UCSD-AML1 (cell line): ENCODE results near the gene CD200R1L.

ENCODE experiments used
- DNase-seq: peaks from one replicate; lab custom pipeline; 2025; ENCODE audit not compliant: unreplicated experiment; lab: John Stamatoyannopoulos, UW

The CD200R1L gene

GRCh38 chr3:112793326-112794081 lies 53.2 kb downstream of the CD200R1L start:
- DNase-seq, result no peak

DNA sequence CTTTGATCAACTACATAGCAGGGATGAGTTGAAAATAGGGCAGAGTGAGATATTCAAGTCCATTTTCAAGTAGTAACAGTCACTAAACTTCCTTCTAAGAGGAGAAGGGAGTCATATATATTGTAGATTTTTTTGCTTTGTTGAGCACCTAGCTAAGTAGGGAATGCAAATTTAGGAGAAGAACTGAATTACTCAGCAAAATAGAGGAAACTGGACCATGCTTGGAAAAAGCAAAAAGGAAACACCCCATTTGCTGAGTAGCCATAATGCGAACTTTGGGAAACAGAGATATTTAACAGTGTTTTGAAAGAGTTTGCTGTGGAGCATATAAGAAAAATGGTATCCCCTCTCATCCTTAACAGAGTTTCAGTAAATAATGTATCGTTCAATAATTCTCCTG lies 54.9 kb downstream of the CD200R1L start:
- DNase-seq, result no peak

DNA sequence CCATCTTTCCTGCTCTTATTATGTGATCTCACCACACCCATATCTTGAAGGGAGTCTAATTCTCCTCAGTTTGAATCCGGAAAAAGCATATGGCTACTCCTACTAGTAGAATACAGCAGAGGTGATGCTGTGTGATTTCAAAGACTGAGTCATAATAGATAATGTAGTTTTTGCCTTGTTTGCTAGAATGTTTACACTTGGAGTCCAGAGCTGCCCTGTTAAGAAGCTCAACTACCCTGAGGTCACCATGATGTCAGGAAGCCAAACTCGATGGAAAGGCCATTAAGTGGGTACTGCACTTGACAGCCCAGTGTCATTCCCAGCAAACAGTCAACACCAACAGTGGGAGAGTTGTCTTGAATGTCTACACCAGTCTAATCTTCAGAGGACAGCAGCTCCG lies 56.9 kb downstream of the CD200R1L start:
- no peak for DNase-seq

DNA sequence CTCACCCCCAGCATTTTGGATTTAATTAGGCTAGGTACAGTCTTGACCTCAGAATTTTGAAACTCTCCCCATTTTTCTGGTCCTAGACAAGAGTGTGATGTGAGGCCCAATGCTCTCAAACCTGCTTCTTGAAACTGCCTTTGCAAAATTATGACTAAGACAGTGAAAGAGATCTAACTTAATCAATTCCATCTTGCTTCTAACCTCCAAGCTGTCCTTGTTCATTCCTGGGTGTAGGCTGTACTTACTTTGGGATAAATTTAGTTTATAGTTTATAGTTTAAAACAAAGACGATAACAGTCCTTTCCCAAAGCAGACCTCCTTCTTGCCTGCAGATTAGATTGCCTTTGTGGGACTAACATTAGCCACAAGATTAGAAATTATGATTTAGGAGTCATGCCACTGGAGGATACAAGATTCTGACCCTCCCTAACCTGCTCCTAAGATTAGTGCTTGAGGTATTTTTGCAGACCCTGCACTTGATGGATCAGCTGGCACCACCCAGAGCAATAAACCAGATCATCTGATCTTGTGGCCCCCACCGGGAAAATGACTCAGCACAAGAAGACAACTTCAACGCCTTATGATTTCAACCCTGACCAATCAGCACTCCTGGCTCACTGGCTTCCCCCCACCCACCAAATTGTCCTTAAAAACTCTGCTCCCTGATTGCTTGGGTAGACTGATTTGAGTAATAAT lies 59.6 kb downstream of the CD200R1L start:
- DNase-seq, result no peak

DNA sequence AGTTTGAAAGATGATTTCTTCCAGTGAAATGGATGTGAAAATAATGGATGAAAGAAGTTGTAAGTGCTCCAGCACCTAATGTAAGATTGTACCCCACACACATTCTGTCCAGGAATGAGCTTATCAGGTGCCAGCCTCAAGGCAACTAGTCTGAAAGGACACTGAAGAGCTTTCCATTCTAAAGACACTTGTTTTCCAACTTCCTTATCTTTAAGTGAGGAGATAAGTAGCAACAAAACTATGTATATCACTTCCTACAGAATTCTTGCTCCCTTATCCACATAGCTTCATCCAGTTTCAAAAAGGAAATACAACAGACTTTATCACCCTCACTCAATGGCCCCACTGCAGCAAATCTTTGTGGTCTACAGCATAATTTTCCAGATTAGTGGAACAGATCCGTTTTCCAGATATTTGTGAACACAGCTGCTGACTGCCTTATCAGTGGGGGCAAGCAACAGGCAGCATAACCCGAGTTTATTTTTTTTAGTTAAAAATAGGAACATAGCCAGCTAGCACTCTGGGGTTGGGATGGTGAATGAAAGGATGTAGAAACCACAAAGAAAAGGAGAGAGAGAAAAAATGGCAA lies 60.6 kb downstream of the CD200R1L start:
- DNase-seq, result no peak

- no peak for DNase-seq
Measured at GRCh38 chr3:112785321-112786001, 61.2 kb downstream of the CD200R1L start.

GRCh38 chr3:112782491-112782890 lies 64.2 kb downstream of the CD200R1L start:
- DNase-seq, result no peak

DNA sequence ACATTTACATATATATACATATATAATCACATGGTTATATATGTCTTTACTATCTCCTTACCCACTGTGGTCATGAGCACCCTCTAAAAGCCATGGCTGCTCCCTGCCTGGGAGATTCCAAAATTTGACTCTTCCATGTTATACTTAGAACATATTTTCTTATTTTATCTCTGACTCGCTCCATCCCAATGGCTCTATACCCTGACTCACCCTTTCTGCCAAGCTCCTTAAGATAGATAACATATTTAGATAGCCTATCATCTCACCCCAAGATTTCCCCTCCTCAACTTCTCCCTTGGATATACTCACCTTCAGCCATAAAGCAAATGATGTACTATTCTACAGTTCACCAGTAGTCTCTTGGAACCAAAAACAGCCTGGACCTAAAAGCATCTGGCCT lies 65.1 kb downstream of the CD200R1L start:
- DNase-seq, result no peak

DNA sequence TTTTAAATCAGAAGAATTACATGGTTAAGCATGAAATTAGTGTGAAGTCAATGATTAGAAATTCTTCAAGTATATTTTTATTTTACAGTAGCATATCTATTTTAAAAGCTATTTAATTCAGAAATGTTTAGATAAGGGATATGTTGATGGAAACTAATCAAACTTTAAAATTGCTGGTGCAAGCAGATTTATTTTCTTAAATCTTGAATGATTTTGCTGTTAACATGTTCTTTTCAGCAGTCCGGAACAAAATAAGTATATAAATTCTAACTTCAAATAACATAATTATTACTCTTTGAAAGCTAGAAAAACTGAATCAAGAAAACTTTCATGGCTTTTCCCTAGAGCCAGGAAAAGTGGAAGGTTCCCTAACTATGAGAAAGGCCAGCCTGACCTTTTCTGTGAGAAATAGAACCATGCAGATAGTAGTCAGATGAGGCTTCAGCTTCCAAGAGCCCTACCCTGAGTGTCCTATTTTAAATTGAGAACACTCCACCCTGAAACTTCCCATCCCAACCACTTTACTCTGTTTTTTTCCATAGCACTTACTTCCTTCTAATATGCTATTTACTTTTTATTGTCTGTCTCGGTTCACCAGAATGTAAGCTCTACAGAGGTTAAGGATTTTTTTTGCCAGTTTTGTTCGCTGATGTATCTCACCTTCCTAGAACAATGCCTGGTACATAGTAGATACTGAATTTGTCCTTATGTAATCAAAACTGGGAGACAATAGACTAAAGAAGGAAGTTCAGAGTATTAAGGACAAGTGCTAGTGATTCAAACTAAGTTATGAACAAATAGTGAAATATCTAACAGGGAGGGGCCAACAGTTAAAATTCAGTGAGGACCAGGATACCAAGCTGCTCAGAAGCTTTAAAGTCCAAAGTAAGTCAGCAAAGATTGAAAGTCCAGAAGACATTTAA lies 66.8 kb downstream of the CD200R1L start:
- DNase-seq, result no peak

- no peak for DNase-seq
Measured at GRCh38 chr3:112779011-112779410, 67.7 kb downstream of the CD200R1L start.

DNA sequence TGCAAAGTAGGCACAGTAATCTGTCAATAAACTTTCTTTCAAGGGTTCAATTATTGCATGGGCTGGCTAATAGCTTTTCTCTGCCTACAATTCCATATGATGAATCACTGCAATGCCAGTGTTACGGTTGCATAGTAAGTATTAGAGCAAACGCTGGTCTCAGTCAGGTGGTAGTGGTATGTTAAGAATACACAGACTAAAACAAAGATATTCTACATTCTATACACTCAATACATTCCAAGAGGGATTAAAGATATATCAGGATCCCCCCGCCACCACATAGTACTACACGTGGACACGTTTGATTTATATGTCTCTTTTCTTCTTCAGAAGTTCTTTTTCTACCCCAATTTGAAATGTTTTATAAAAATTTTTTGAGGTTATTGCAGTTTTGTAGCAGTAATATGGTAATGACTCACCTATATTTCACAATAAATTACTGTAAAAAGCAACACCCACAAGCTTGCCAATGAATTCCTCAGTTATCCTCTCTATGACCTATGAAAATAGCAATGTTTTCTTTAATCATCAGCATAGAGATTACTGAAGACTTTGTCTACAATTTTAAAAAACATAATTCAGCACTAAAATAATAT lies 68.2 kb downstream of the CD200R1L start:
- DNase-seq, result no peak

GRCh38 chr3:112777811-112778210 lies 68.9 kb downstream of the CD200R1L start:
- DNase-seq, result no peak

DNA sequence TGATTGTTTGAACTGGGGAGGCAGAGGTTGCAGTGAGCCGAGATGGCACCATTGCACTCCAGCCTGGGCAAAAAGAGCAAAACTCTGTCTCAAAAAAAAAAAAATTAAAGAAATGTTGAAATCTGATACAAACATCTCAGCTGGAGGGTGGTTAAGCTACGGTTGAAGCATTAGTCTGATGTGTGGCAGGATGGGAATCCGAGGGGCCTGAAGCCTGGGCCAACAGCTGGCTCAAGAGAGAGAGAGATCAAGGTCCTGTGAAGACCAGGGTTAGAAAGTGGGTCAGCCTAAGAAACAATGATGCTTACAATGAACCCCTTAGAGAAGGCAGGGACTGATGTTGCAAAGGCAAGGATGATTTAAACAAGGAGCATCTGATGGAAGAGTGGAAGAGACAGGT lies 69.8 kb downstream of the CD200R1L start:
- no peak for DNase-seq

DNA sequence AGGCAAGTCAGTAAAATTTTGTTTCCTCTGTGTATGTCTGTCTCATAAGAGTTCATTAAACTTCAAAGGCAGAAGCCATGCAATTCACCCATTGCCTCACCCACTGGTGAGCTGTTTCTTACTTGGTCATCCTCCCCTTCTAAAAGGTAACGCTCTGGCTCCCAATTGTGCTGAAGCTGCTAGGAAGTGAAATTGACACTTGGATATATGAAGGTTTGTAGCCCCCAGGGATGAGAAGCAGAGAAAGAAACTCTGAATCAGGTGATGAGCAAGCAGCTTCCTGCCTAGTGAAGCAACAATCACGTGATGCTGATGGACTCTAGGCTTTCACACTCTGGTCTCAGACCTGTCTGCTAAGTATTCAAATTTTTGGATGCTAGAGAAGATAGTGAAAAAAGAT lies 70.7 kb downstream of the CD200R1L start:
- DNase-seq, result no peak

- DNase-seq, result no peak
Measured at GRCh38 chr3:112775011-112775742, 71.5 kb downstream of the CD200R1L start.

- no peak for DNase-seq
Measured at GRCh38 chr3:112774293-112774926, 72.3 kb downstream of the CD200R1L start.

GRCh38 chr3:112773864-112774263 lies 72.8 kb downstream of the CD200R1L start:
- DNase-seq, result no peak

GRCh38 chr3:112770951-112771350 lies 75.7 kb downstream of the CD200R1L start:
- DNase-seq, result no peak

GRCh38 chr3:112770032-112770626 lies 76.5 kb downstream of the CD200R1L start:
- no peak for DNase-seq
